NK-92 (cell line): ENCODE data around the gene F8.
"Not testable (repeated sequence)": the region's sequence is repeated elsewhere in the genome, so short reads cannot be mapped to it uniquely, and the experiment has no call there.

ENCODE experiments used
- DNase-seq: peaks from one replicate; lab custom pipeline; 2025; ENCODE audit not compliant: unreplicated experiment; lab: John Stamatoyannopoulos, UW

The F8 gene

GRCh38 chrX:154986826-154987575 lies 35.5 kb downstream of the F8 start:
- DNase-seq = no peak

GRCh38 chrX:154981116-154981411 lies 41.5 kb downstream of the F8 start:
- DNase-seq = no peak

- DNase-seq = no peak
Measured at GRCh38 chrX:154980330-154981115, 42.0 kb downstream of the F8 start.

- DNase-seq = no peak
Measured at GRCh38 chrX:154979629-154980028, 42.9 kb downstream of the F8 start.

- DNase-seq = no peak
Measured at GRCh38 chrX:154968353-154968752, 54.2 kb downstream of the F8 start.

- DNase-seq = no peak
Measured at GRCh38 chrX:154967603-154968002, 54.9 kb downstream of the F8 start.

GRCh38 chrX:154961947-154962346 lies 60.6 kb downstream of the F8 start:
- no peak for DNase-seq

GRCh38 chrX:154955799-154956198 lies 66.7 kb downstream of the F8 start:
- not testable (repeated sequence) for DNase-seq

- DNase-seq = not testable (repeated sequence)
Measured at GRCh38 chrX:154939265-154939664, 83.3 kb downstream of the F8 start.

GRCh38 chrX:154924771-154925170 lies 97.8 kb downstream of the F8 start:
- DNase-seq = not testable (repeated sequence)

GRCh38 chrX:154918060-154918483 lies 104.5 kb downstream of the F8 start:
- no peak for DNase-seq

GRCh38 chrX:154914052-154914451 lies 108.5 kb downstream of the F8 start:
- no peak for DNase-seq

GRCh38 chrX:154910528-154910927 lies 112.0 kb downstream of the F8 start:
- DNase-seq = not testable (repeated sequence)

GRCh38 chrX:154910048-154910447 lies 112.5 kb downstream of the F8 start:
- not testable (repeated sequence) for DNase-seq

- no peak for DNase-seq
Measured at GRCh38 chrX:154908821-154909220, 113.7 kb downstream of the F8 start.

GRCh38 chrX:154902408-154902807 lies 120.1 kb downstream of the F8 start:
- DNase-seq = no peak

GRCh38 chrX:154900323-154900722 lies 122.2 kb downstream of the F8 start:
- DNase-seq = no peak

- no peak for DNase-seq
Measured at GRCh38 chrX:154892296-154892695, 130.2 kb downstream of the F8 start.

GRCh38 chrX:154890990-154891639 lies 131.4 kb downstream of the F8 start:
- DNase-seq = no peak

- not testable (repeated sequence) for DNase-seq
Measured at GRCh38 chrX:154886789-154887221, 135.7 kb downstream of the F8 start.

- DNase-seq = not testable (repeated sequence)
Measured at GRCh38 chrX:154886069-154886788, 136.3 kb downstream of the F8 start, which contains the start of gene F8A1. F8A1 (plus strand) TSS chrX:154886355; CDS start chrX:154886375, 20 bp downstream.
